GM12873 (cell line): Measurements from ENCODE around the gene C9orf50.

Experiments
- TF ChIP-seq, protein P1 (sequence below): IDR thresholded peaks from 2 replicates; pipeline ENCODE4 v1.5.1; 2012; ENCODE audit warnings: low read depth, mild to moderate bottlenecking, moderate library complexity, low read length, control low read depth; ENCODE audit not compliant: insufficient read depth; ENCODE audit errors: missing control alignments

The C9orf50 gene

GRCh38 chr9:129606161-129607026 is 14.5 kb downstream of the C9orf50 start:
- TF ChIP-seq, protein P1, sequence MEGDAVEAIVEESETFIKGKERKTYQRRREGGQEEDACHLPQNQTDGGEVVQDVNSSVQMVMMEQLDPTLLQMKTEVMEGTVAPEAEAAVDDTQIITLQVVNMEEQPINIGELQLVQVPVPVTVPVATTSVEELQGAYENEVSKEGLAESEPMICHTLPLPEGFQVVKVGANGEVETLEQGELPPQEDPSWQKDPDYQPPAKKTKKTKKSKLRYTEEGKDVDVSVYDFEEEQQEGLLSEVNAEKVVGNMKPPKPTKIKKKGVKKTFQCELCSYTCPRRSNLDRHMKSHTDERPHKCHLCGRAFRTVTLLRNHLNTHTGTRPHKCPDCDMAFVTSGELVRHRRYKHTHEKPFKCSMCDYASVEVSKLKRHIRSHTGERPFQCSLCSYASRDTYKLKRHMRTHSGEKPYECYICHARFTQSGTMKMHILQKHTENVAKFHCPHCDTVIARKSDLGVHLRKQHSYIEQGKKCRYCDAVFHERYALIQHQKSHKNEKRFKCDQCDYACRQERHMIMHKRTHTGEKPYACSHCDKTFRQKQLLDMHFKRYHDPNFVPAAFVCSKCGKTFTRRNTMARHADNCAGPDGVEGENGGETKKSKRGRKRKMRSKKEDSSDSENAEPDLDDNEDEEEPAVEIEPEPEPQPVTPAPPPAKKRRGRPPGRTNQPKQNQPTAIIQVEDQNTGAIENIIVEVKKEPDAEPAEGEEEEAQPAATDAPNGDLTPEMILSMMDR = no peak

DNA sequence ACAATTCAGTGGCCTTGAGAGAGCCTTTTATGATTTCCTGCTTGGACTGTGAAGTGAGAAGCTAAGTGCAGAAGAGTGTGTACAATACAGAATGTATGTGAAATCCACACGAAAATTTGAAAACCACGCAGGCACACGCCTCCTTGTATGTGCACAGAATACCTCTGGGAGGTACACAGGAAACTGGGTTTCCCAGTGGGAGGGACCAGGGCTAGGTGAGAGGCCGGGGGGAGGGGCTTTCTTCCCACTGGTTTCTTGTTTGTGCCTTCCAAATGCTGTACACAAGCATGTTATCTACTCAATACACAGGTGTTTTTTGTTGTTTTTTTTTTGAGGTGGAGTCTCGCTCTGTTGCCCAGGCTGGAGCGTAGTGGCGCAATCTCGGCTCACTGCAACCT is 16.1 kb downstream of the C9orf50 start:
- TF ChIP-seq, protein P1 = no peak

DNA sequence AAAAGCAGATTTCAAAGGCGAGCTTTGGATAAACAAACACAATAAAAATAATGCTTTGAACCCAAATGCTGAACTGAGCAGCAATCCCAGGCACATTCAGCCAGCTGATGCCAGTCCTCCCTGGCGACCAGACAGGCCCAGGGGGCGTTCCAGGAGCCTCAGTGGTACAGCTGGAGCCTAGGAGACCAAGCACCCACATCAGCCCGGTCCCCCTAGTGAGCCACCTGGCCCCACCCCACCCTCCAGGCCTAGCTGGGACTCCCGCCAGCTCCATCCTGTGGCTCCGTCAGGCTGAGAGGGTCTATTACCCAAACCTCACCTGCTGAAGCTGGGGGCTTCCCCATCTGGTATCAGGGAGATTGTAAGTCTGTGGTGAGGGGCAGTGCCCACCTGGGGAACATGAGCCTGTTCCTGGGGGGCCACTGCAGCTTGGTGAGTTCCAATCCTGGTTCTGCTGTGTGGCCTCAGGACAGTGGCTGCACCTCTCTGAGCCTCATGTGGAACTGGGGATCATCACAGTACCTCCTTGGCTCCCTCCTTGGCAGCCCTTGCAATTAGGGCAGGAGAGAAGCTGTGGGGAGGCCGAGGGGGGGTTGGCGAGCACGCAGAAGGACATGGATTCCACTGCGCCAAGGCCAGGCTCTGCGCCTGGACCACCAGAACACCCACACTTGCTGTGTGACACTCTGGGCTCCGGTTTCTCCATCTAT is 16.7 kb downstream of the C9orf50 start:
- TF ChIP-seq, protein P1 = no peak

GRCh38 chr9:129602598-129603415 is 18.1 kb downstream of the C9orf50 start:
- TF ChIP-seq, protein P1 = no peak

- TF ChIP-seq, protein P1 = no peak
Observed at GRCh38 chr9:129601082-129601674, 19.7 kb downstream of the C9orf50 start.

GRCh38 chr9:129598089-129598596 is 22.8 kb downstream of the C9orf50 start:
- TF ChIP-seq, protein P1 = no peak
